Cardiac muscle cell (in vitro differentiated cells and primary cell): ENCODE results near the gene CEP85L. TPM values are rescaled to one million over a fixed set of nuclear protein-coding genes. Genes with fewer than 3 reads are reported as not detected.

Source experiments
- DNase-seq, 2 donors: peaks; one replicate each; pipeline versions ENCODE4 v3.0.0 to v3.0.0-alpha.2; 2010 to 2017; ENCODE audit warnings: low read depth in 1 of 2, low spot score in 1 of 2
- H3K27ac ChIP-seq: fragments of 200-600 bp; sonication (generic); 2 replicates; pipeline ENCODE4 v1.5.1; 2016
- H3K27me3 ChIP-seq: fragments of 200-600 bp; sonication (generic); 2 replicates; pipeline ENCODE4 v1.6.0; 2016; ENCODE audit warnings: control low read depth
- H3K36me3 ChIP-seq: fragments of 200-600 bp; sonication (generic); 2 replicates; pipeline ENCODE4 v1.5.1; 2016; ENCODE audit warnings: control low read depth
- H3K4me1 ChIP-seq: fragments of 200-600 bp; sonication (generic); 2 replicates; pipeline ENCODE4 v1.8.1; 2017; ENCODE audit warnings: low read depth, mild to moderate bottlenecking, mixed run types
- H3K4me3 ChIP-seq: fragments of 200-600 bp; sonication (generic); 2 replicates; pipeline ENCODE4 v1.5.1; 2016; ENCODE audit warnings: mild to moderate bottlenecking
- H3K9me3 ChIP-seq: fragments of 200-600 bp; sonication (generic); 2 replicates; pipeline ENCODE4 v1.5.1; 2017; ENCODE audit warnings: low read depth, mild to moderate bottlenecking, control low read depth
- polyA plus RNA-seq: library from polyadenylated mRNA; unstranded; fragments of >200 nt; fragmentation: Nextera tagmentation; extraction: Ambion mirVana; gene quantifications from 2 replicates; pipeline ENCODE4 v1.2.1, GENCODE V29; 2016
- total RNA-seq: library from RNA; depleted of rRNA; stranded (reverse); fragments of >200 nt; gene quantifications from 2 replicates; pipeline ENCODE4 v1.2.3, GENCODE V29; 2016
- TF ChIP-seq, protein P1 (sequence below): IDR thresholded peaks from 2 replicates; pipeline ENCODE4 v1.5.1; 2012; ENCODE audit warnings: low read depth, mild to moderate bottlenecking, low read length

CEP85L gene
- total and polyA plus RNA-seq, 2 experiments from 2014 or later = 7.9 to 20.0 TPM

DNA sequence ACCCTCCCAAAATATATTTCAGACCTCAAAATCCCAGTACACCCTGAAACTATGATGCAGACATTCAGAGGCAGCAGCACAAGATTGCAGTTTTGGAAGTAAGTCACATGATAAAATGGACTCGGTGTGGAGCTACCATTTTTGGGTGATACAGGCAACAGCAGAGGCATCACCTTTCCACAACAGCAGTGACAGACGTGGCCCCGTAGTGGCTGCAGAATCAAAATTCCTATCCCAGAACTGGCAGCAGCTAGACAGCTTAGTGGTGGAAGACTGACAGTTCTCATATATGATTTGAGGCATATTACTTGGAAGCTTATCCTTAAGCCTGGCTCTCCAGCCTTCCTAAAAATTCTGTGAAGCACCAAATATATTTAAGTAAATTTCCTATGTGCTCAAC is 83.4 kb downstream of the CEP85L start:
- Histone ChIP-seq H3K9me3 (no peaks in the 10 kb centered on the region), H3K36me3 (no peaks in the 10 kb centered on the region), H3K27ac (peak overlapping the region; percentile 18), H3K4me3 (no peak overlapping the region), H3K27me3 (no peaks in the 10 kb centered on the region), H3K4me1 (peaks cover 6% of the 10 kb centered on the region)
- TF ChIP-seq, protein P1, sequence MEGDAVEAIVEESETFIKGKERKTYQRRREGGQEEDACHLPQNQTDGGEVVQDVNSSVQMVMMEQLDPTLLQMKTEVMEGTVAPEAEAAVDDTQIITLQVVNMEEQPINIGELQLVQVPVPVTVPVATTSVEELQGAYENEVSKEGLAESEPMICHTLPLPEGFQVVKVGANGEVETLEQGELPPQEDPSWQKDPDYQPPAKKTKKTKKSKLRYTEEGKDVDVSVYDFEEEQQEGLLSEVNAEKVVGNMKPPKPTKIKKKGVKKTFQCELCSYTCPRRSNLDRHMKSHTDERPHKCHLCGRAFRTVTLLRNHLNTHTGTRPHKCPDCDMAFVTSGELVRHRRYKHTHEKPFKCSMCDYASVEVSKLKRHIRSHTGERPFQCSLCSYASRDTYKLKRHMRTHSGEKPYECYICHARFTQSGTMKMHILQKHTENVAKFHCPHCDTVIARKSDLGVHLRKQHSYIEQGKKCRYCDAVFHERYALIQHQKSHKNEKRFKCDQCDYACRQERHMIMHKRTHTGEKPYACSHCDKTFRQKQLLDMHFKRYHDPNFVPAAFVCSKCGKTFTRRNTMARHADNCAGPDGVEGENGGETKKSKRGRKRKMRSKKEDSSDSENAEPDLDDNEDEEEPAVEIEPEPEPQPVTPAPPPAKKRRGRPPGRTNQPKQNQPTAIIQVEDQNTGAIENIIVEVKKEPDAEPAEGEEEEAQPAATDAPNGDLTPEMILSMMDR = no peak
- DNase-seq = no peak

DNA sequence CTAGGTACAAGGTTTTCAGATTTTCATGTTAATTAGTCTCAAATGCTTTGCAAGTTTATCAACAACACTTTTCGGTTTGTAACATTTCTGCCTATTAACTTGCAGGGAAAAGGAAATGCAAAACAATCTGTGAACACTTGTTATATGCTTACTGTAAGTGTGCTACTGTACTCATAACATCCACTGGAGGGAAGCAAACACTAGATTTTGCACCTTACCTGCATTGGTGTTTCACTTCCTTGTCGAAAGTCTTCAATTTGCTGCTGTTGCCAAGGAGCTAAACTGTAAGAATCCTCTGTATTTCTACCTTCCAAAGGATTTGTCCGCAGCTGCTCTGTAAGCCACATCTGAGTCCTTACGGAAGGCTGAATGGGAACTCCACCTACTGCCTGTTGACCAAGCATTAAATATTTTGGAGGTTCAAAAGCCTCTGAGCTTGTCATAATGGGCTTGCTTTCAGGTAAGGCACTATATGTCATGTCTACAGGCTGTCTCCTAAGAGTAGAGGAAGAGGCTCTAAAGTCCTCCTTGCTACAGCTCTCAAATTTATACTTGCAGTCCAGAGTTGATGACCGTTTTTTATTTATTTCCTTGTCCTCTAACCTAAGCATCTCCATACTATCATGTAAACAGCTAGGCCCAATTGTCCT is 86.0 kb downstream of the CEP85L start:
- Histone ChIP-seq H3K4me3 (no peak overlapping the region), H3K27ac (no peak overlapping the region), H3K4me1 (peaks cover 10% of the 10 kb centered on the region), H3K27me3 (no peaks in the 10 kb centered on the region), H3K36me3 (peaks cover 5% of the 10 kb centered on the region), H3K9me3 (no peaks in the 10 kb centered on the region)
- peak in 1 of 2 donors; percentile 44 for DNase-seq
- TF ChIP-seq, protein P1 = peak; percentile 28

DNA sequence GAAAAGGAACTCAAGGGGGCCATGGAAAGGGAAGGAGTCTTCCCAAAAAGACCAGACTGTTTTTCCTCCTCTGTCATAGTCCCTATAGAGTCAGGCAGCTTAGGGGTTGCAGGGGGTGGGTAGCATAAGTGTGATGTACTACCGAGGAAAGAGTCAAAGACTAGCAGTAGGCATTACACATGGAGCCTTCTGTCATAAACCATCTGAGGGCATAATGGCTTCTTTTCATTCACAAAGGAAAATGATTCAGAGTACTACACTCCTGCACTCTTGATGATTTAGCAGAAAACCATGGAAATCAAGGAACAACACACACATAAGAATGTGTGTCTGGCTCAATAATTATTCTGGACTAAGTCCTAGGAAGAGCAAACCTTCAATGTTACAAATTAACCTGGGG is 88.4 kb downstream of the CEP85L start:
- TF ChIP-seq, protein P1 = no peak
- Histone ChIP-seq H3K27me3 (no peaks in the 10 kb centered on the region), H3K4me3 (no peak overlapping the region), H3K4me1 (peaks cover 10% of the 10 kb centered on the region), H3K36me3 (peaks cover 22% of the 10 kb centered on the region), H3K27ac (peak overlapping the region; percentile 54), H3K9me3 (no peaks in the 10 kb centered on the region)
- DNase-seq = no peak

DNA sequence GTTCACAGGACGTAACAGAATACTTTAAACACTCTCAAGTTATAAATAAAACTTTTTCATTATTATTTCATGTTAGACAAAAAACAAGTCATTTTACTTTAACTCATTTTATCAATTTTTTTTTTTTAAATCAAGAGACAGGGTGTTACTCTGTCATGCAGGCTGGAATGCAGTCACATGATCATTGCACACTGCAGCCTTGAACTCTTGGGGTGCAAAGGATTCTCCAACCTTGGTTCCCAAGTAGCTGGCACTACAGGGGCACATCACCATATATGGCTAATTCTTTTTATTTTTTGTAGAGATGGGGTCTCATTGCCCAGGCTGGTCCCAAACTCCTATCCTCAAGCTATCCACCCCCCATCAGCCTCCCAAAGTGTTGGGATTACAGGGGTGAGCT is 89.1 kb downstream of the CEP85L start:
- H3K9me3 ChIP-seq = no peaks in the 10 kb centered on the region
- TF ChIP-seq, protein P1 = no peak
- DNase-seq = no peak
- H3K27ac ChIP-seq = peak overlapping the region; percentile 54
- peaks cover 13% of the 10 kb centered on the region for H3K4me1 ChIP-seq
- no peak overlapping the region for H3K4me3 ChIP-seq
- peaks cover 27% of the 10 kb centered on the region for H3K36me3 ChIP-seq
- no peaks in the 10 kb centered on the region for H3K27me3 ChIP-seq

DNA sequence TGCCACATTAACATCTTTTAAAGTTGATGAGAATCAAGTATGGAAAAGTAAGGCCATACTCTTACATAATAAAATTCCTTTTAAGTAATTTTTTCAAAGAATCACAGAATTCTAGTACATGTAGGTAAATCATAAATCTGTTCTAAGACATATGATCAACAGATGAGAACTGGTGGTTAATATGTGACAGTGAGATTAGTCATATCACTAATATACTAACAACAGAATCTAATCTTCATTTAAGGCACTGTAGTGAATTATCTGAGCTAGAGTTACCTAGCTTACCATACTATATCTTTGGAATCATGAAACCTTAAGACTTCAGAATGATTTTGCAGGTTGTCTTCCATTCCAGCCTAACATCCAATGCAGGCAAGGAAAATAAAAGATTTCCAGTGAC is 91.7 kb downstream of the CEP85L start:
- peaks cover 31% of the 10 kb centered on the region for H3K4me1 ChIP-seq
- peaks cover 39% of the 10 kb centered on the region for H3K36me3 ChIP-seq
- no peak for DNase-seq
- no peaks in the 10 kb centered on the region for H3K9me3 ChIP-seq
- TF ChIP-seq, protein P1 = no peak
- H3K27ac ChIP-seq = peak overlapping the region; percentile 18
- H3K27me3 ChIP-seq = no peaks in the 10 kb centered on the region
- no peak overlapping the region for H3K4me3 ChIP-seq
